GM21528 (cell line): Measurements from ENCODE around the gene TSPAN16.

Experiments
- ATAC-seq: cut with Tn5 transposase; IDR thresholded peaks from one replicate; pipeline ENCODE4 v1.9.1; 2021; ENCODE audit warnings: mild to moderate bottlenecking, moderate library complexity; ENCODE audit not compliant: unreplicated experiment, low FRiP score

Gene TSPAN16, protein sequence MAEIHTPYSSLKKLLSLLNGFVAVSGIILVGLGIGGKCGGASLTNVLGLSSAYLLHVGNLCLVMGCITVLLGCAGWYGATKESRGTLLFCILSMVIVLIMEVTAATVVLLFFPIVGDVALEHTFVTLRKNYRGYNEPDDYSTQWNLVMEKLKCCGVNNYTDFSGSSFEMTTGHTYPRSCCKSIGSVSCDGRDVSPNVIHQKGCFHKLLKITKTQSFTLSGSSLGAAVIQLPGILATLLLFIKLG

DNA sequence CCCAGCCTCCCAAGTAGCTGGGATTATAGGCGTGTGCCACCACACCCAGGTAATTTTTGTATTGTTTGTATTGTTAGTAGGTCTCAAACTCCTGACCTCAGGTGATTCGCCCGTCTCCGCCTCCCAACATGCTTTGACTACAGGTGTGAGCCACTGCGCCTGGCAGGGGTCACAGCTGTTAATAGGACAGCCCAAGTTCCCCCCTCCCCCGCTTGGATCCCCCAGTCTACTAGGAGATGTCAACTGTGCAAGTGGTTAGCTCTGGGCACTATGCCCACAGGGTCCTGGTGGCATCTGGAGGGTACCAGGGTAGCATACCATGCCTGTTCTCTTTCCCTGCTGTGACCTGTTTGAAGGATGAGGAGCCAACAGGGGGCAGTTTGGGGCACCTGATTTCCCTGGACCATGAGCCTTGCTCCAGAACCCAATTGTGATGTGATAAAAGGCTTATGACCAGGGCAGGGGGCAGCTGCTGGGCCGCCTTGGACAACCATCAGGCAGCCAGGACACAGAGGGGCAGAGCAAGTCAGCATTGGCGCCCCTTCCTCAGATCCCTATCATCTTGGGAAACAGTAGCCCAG, at the start of gene TSPAN16:
Gene TSPAN16 (plus strand): TSS at position 496 of the 581 bp plus-strand sequence. CDS start 138 bp downstream, outside the sequence.
- no peak for ATAC-seq

- ATAC-seq, result no peak
These were observed 49.0 kb upstream of the TSPAN16 start for GRCh38 chr19:11246941-11247340.

- ATAC-seq, result no peak
These were observed 48.6 kb upstream of the TSPAN16 start for GRCh38 chr19:11247391-11247790.

GRCh38 chr19:11247934-11248333, 48.0 kb upstream of the TSPAN16 start:
- no peak for ATAC-seq

GRCh38 chr19:11248852-11249251, 47.1 kb upstream of the TSPAN16 start:
- ATAC-seq, result no peak

- ATAC-seq, result no peak
These were observed 44.7 kb upstream of the TSPAN16 start for GRCh38 chr19:11251217-11251616.

- no peak for ATAC-seq
These were observed 44.2 kb upstream of the TSPAN16 start for GRCh38 chr19:11251650-11252314.

- ATAC-seq, result no peak
These were observed 43.1 kb upstream of the TSPAN16 start for GRCh38 chr19:11252665-11253355.

DNA sequence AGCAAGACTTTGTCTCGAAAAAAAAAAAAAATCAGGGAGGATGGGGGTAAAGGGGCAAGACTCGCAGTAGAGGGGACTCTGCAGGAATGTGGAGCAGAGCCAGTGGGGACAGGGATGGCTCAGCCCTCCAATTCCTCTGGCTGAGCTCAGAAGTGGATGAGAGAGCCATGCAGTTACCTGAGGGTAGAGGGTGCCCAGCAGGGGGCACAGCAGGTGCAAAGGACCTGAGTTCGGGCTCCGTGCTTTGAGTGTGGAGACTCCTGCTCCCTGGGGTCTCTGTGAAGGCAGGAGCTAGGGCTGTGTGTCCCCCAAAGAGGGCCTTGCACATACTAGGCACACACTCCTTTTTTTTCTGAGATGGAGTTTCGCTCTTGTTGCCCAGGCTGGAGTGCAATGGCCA, 41.3 kb upstream of the TSPAN16 start:
- no peak for ATAC-seq

- no peak for ATAC-seq
These were observed 39.8 kb upstream of the TSPAN16 start for GRCh38 chr19:11256189-11256588.

DNA sequence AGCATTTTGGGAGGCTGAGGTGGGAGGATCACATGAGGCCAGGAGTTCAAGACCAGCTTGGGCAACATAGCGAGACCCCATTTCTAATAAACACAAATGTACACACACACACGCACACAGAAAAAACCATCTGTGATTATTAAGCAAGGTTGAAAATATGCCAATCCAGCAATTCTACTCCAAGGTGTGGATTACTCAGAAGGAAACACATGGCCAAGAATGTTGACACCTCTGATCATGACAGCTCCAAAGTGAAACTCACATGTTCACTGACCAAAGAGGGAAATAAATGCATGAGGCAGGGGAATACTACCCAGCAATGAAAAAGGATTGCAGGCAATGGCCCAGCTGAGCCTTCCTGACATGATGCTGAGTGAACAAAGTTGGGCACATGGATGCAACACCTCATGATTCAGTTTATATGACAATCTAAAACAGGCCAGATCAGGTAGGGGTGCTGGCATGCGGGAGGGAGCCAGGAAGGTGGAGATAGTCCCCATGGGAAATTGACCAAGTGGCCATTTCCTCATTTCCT, 38.0 kb upstream of the TSPAN16 start:
- no peak for ATAC-seq

DNA sequence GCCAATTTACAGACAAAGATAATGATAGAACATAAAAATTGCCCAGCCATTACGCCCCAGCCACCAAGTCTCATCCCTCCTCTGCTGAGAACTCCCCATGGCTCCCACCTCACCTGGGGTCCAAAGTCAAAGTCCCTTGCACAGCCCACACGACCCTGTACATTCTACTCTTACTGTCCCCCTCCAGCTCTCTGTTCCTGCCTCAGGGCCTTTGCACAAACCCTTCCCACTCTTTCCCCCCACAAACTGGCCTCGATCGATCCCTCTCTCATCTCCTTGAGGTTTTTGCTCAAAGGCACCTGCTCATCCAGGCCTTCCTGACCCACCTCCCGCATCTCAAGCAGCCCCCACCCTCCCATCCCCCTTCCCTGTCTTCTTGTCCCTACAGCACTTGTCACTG, 35.0 kb upstream of the TSPAN16 start:
- ATAC-seq, result no peak

DNA sequence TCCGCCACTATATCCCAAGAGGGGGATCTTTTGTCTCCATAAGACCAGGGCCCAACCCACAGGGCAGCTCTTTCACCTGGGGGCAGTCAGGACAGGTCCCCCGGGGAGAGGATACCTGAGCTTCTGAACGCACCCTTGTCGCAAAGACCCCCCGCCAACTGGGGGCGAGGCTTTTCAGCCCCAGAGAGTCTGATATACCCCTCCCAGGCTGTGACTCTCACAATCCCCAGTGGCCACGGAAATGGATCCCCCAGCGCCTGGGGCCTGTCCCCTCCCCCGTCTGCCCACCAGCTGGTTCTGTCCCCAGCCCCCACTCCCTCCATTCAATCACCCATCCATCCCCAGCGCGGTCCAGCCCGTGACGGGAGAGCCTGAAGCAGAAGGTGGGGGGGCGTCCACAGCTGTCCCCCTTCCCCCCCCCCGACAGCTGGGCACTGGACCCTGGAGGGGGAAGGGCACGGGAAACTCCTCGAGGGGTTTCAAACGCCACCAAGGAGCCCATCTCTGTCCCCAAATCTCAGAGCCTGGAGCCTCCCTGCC, 34.5 kb upstream of the TSPAN16 start:
- ATAC-seq, result no peak

DNA sequence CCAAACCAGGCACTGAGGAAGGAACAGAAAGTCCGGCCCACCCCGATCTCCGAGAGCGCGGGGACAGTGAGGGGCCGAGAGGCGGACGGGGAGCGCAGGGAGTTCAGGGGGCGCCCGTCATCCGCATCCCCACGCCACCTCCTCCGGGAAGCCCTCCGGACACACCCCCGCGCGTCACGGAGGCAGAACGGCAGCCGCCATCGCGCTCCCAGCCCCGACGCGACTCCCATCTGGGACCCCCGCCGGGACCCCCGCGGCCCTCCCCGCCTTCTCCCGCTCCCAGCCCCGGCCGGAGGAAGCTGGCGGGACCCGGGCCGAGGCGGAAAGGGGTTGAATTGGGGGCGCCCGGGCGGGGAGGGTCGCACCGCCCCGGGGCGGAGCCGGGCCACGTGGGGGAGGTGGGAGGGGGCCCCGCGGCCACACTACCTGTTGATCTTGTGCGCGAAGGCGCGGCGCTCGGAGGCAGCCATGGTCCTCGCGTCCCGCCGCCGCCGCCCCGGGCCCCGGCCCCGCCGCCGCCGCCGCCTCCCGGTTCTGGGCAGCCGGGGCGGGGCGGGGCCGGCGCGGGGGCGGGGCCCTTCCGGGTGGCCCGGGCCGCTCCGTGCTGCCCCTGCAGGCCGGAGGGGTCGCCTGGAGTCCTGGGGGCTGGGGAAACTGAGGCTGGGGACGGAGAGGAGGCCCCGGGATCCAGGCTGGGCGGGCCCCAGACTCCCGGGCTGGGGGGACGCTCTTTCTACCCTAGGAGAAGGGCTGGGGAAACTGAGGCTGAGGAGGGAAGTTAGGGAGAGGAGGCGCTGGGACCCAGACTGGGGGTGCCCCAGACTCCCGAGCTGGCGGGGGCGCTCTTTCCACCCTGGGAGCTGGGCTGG, 33.8 kb upstream of the TSPAN16 start, which contains the start of gene DOCK6:
Gene DOCK6 (minus strand): TSS at position 554 of the 869 bp plus-strand sequence. CDS start 84 bp downstream, at position 470.
- ATAC-seq, result no peak

DNA sequence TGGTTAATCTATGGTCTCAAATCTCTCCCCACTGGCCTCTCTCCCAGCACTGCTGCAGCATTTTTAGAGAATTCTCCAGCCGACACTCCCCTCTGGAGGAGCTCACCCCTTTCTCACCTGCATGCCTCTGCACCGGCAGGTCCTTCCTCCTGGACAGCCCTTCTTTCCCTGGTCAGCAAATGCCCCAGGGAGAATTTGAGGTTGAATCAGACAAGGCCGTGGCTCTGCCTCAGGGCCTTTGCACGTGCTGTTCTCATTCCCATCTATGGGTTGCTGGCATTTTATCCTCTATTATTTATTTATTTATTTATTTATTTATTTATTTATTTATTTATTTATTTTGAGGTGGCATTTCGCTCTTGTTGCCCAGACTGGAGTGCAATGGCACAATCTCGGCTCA, 32.2 kb upstream of the TSPAN16 start:
- no peak for ATAC-seq

GRCh38 chr19:11264452-11265176, 31.3 kb upstream of the TSPAN16 start:
- ATAC-seq, result no peak

DNA sequence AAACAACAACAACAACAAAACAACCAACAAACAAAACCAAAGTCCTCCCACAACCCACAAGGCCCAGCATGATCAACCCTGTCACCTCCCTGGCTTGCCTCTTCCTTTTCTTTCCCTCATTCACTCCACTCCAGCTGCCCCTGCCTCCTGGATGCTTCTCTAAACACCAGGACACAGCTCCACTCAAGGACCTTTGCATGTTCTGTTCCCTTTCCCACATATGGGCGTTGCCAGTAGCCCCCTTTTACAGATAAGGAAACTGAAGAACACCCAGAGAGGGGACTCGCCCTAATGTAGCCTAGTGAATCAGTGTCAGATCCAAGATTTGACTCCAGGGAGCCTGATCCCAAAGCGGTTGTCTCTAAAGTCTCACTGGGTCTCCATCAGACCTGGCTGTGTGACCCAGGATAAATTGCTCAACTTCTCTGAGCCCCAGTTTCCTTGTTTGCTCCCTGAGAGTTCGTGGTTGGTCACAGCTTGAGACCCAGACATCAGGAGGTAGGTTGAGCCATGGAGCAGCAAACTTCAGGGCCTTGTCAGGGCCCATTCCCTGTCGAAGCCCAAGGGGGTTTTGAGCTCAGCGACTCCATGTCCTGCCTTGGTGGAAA, 30.7 kb upstream of the TSPAN16 start:
- ATAC-seq, result no peak

DNA sequence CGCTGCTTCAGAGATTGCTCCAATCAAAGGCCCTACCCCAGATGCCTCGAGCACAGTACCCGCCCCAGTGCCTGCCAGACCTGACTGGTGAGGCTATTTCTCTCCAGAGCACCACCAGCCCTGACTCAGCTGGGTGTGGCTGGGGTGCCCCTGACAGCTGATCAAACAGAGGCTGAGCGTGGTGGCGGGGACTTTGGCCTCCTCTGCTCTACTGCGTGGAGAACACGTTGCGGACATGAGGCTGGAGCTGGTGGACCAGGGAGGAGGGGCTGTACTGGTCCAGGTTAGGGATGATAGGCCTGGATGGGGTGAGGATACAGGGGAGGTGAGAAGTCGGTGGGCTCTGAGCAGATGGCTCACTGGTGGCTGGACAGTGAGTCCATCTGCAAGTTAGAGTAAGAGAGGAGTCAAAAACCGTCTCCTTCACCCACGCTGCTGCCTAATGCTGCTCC, 30.1 kb upstream of the TSPAN16 start:
- ATAC-seq, result no peak
